HEK293T (cell line): Measurements from ENCODE around the gene CES2.

ENCODE experiments used
- CTCF ChIA-PET: fragments of 350-600 bp; formaldehyde crosslinking; extraction: SDS; loops from one replicate; lab custom pipeline; 2021; ENCODE audit warnings: antibody characterized with exemption, inconsistent platforms; lab: Yijun Ruan, JAX
- POLR2A ChIA-PET: fragments of 350-600 bp; formaldehyde crosslinking; extraction: SDS; loops from one replicate; lab custom pipeline; 2020; ENCODE audit warnings: antibody characterized with exemption, inconsistent platforms; lab: Yijun Ruan, JAX
- DNase-seq: peaks from one replicate; pipeline ENCODE4 v3.0.0; 2012; ENCODE audit warnings: mixed read lengths; ENCODE audit errors: extremely low spot score
- ARNT ChIP-seq: fragments of 450-650 bp; IDR thresholded peaks from 2 replicates; pipeline ENCODE4 v1.6.1; 2017; ENCODE audit warnings: mild to moderate bottlenecking
- BHLHE40 ChIP-seq: fragments of 450-650 bp; IDR thresholded peaks from 2 replicates; pipeline ENCODE4 v1.6.1; 2016; ENCODE audit warnings: mild to moderate bottlenecking, moderate library complexity, borderline replicate concordance
- CTBP1 ChIP-seq: fragments of 450-650 bp; IDR thresholded peaks from 2 replicates; pipeline ENCODE4 v1.6.1; 2016; ENCODE audit warnings: borderline replicate concordance
- ELF4 ChIP-seq: fragments of 450-650 bp; IDR thresholded peaks from 2 replicates; pipeline ENCODE4 v1.6.1; 2017; ENCODE audit warnings: antibody characterized with exemption
- FOXA1 ChIP-seq: fragments of 450-650 bp; IDR thresholded peaks from 2 replicates; pipeline ENCODE4 v1.6.1; 2016; ENCODE audit warnings: mild to moderate bottlenecking
- FOXK2 ChIP-seq: fragments of 450-650 bp; IDR thresholded peaks from 2 replicates; pipeline ENCODE4 v1.6.1; 2016; ENCODE audit warnings: mild to moderate bottlenecking
- FOXM1 ChIP-seq: fragments of 450-650 bp; IDR thresholded peaks from 2 replicates; pipeline ENCODE4 v1.6.1; 2017; ENCODE audit warnings: mild to moderate bottlenecking, borderline replicate concordance
- HDGF ChIP-seq: fragments of 450-650 bp; IDR thresholded peaks from 2 replicates; pipeline ENCODE4 v1.6.1; 2017; ENCODE audit warnings: antibody characterized with exemption, borderline replicate concordance
- L3MBTL2 ChIP-seq: fragments of 450-650 bp; conservative IDR thresholded peaks from 2 replicates; pipeline ENCODE4 v1.6.1; 2016; ENCODE audit warnings: mild to moderate bottlenecking
- LEF1 ChIP-seq: fragments of 450-650 bp; IDR thresholded peaks from 2 replicates; pipeline ENCODE4 v1.6.1; 2017; ENCODE audit warnings: mild to moderate bottlenecking, borderline replicate concordance
- NFRKB ChIP-seq: fragments of 450-650 bp; IDR thresholded peaks from 2 replicates; pipeline ENCODE4 v1.6.1; 2016; ENCODE audit warnings: mild to moderate bottlenecking, moderate library complexity
- PKNOX1 ChIP-seq: fragments of 450-650 bp; IDR thresholded peaks from 2 replicates; pipeline ENCODE4 v1.6.1; 2016
- SP1 ChIP-seq: fragments of 450-650 bp; IDR thresholded peaks from 2 replicates; pipeline ENCODE4 v1.6.1; 2017
- SUZ12 ChIP-seq: fragments of 450-650 bp; IDR thresholded peaks from 2 replicates; pipeline ENCODE4 v1.6.1; 2016; ENCODE audit warnings: mild to moderate bottlenecking
- TARDBP ChIP-seq: fragments of 450-650 bp; IDR thresholded peaks from 2 replicates; pipeline ENCODE4 v1.6.1; 2016
- ZNF384 ChIP-seq: fragments of 450-650 bp; IDR thresholded peaks from 2 replicates; pipeline ENCODE4 v1.6.1; 2016

Gene CES2

GRCh38 chr16:66891360-66891759 lies 44.0 kb upstream of the CES2 start:
- ChIA-PET CTCF (interaction anchor here (1.0 to 1.7 kb wide), 2 partner anchors 35 to 37 kb away, joined by 3 to 5 read pairs; no protein-coding TSS in a partner anchor), POLR2A (interaction anchor here (1.1 kb wide), 1 partner anchor 61 kb away, joined by 3 read pairs; the partner anchor contains the start of gene NAE1)
- DNase-seq, result no peak
- TF ChIP-seq PKNOX1 (no peak), SUZ12 (no peak), FOXA1 (no peak), CTBP1 (no peak), NFRKB (no peak), ELF4 (no peak), ZNF384 (no peak), SP1 (no peak), HDGF (no peak), LEF1 (no peak), ARNT (no peak), FOXK2 (no peak), TARDBP (no peak), BHLHE40 (no peak), FOXM1 (no peak), L3MBTL2 (no peak)

DNA sequence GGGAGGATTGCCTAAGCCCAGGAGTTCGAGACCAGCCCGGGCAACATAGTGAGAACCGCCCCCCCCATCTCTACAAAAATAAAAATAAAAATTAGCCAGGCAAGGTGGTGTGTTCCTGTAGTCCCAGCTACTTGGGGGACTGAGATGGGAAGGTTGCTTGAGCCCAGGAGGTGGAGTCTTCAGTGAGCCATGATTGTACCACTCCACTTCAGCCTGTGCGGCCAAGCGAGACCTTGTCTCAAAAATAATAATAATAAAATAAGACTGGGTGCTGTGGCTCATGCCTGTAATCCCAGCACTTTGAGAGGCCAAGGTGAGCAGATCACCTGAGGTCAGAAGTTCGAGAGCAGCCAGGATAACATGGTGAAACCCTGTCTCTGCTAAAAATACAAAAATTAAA lies 43.5 kb upstream of the CES2 start:
- no peak for TF ChIP-seq FOXM1
- TF ChIP-seq BHLHE40, result no peak
- TF ChIP-seq FOXK2, result no peak
- no peak for TF ChIP-seq ZNF384
- TF ChIP-seq SP1, result no peak
- TF ChIP-seq FOXA1, result no peak
- no peak for TF ChIP-seq TARDBP
- TF ChIP-seq LEF1, result no peak
- TF ChIP-seq NFRKB, result no peak
- TF ChIP-seq PKNOX1, result no peak
- TF ChIP-seq ELF4, result no peak
- TF ChIP-seq CTBP1, result no peak
- TF ChIP-seq ARNT, result no peak
- no peak for TF ChIP-seq HDGF
- TF ChIP-seq L3MBTL2, result no peak
- TF ChIP-seq SUZ12, result no peak
- DNase-seq, result no peak
- CTCF ChIA-PET, result interaction anchor here (1.0 to 1.7 kb wide), 4 partner anchors 19 to 37 kb away, joined by 3 to 5 read pairs (median 3); no protein-coding TSS in a partner anchor
- POLR2A ChIA-PET, result interaction anchor here (0.6 kb wide), 1 partner anchor 320 kb away, joined by 3 read pairs; no protein-coding TSS in a partner anchor

DNA sequence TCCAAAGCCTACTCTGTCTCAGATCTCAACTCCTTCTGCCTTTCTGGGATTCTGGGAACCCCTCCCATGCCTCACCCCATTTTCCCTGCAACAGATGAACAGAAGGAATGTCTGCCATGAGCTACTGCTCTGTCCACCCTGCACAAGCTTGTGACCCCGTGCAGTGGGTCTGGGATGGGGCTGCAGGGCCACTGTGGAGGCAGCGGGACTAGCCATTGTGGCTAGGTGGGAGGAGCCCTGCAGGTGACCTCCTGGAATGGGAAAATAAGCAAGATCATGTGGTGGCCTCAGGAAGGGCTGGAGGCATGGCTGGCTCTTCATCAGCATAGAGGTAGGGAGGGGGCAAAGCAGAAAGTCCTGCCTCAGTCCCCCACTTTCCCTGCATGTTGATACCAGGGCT lies 41.3 kb upstream of the CES2 start:
- DNase-seq, result no peak
- TF ChIP-seq FOXA1 (no peak), ZNF384 (no peak), ARNT (no peak), TARDBP (no peak), LEF1 (no peak), HDGF (no peak), PKNOX1 (no peak), CTBP1 (no peak), ELF4 (no peak), SUZ12 (no peak), SP1 (no peak), FOXK2 (no peak), FOXM1 (no peak), NFRKB (no peak)
- ChIA-PET CTCF (no interaction called here), POLR2A (no interaction called here)

- CTCF ChIA-PET, result interaction anchor here (0.8 to 1.9 kb wide), 21 partner anchors 10 to 265 kb away, joined by 3 to 27 read pairs (median 4); partner anchors contain the start of genes CDH16, CES3, CIAO2B and FBXL8
- DNase-seq, result peak; percentile 75
- POLR2A ChIA-PET, result interaction anchor here (0.8 to 1.2 kb wide), 2 partner anchors 15 to 66 kb away, joined by 3 read pairs; partner anchors contain the start of genes CES3 and PDP2
- TF ChIP-seq NFRKB, result no peak
- no peak for TF ChIP-seq ZNF384
- TF ChIP-seq LEF1, result no peak
- TF ChIP-seq SP1, result no peak
- no peak for TF ChIP-seq TARDBP
- TF ChIP-seq FOXM1, result no peak
- TF ChIP-seq ARNT, result no peak
- no peak for TF ChIP-seq ELF4
- no peak for TF ChIP-seq HDGF
- TF ChIP-seq BHLHE40, result no peak
- no peak for TF ChIP-seq FOXA1
- TF ChIP-seq CTBP1, result no peak
- TF ChIP-seq PKNOX1, result no peak
- TF ChIP-seq SUZ12, result no peak
- TF ChIP-seq FOXK2, result no peak
Measured at GRCh38 chr16:66894948-66895688, 40.2 kb upstream of the CES2 start.
